ENCODE data around the gene OR6C75. TPM values are rescaled to one million over a fixed set of nuclear protein-coding genes. Genes with fewer than 3 reads are reported as not detected.

OR6C75 gene
- total and polyA plus RNA-seq, 2 of the 4 experiments (the other 2 are of a cell fraction) = not detected

DNA sequence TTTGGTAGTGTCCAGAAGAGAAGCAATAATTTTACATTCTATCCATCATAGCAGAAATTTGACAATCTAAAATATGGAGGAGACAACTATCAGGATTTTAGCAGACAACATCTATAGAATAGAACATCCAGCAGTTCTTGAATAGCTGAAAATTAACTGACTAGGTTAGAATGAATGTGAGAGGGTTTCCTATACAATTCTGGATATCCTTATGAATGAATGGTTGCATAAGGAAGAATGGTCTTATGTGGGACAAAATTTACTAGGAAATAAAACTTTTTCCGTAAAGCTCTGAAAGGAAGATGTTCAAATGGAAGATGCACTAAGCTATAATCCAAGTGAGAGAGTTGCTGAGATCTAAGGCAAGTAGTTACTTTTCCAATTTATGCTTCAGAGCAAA is 32.3 kb upstream of the OR6C75 start, which contains the start of gene OR6C3:
OR6C3 (plus strand) TSS at position 301 of the 400 bp plus-strand sequence. CDS start 955 bp downstream, outside the sequence.
- no peak for DNase-seq
- dilution Hi-C loops (cut with HindIII; ENCODE audit: low sequenced_read_pairs, unreplicated experiment) (no loop called here), intact Hi-C loops (cut with micrococcal nuclease) (no loop called here), in situ Hi-C loops (cut with MboI; ENCODE audit: low sequenced_read_pairs) (no loop called here)
- Histone ChIP-seq H3K4ac (ENCODE audit: low read depth, low read length) (no peak within 1 kb of the TSS), H3K27me3 (ENCODE audit: control insufficient read depth, insufficient read depth, low read length) (no peaks in the 10 kb centered on the region), H3K9me1 (ENCODE audit: insufficient read depth, low read length) (no peaks in the 10 kb centered on the region), H3K9ac (ENCODE audit: low read depth, low read length) (no peak within 1 kb of the TSS), H2BK20ac (ENCODE audit: low read depth, low read length) (no peak within 1 kb of the TSS), H4K5ac (ENCODE audit: low read depth, low read length) (no peak within 1 kb of the TSS), H3K79me1 (ENCODE audit: low read depth in 1 of 2, low read length in 2 of 2) (no peaks in the 10 kb centered on the region), H2BK120ac (ENCODE audit: low read depth, low read length) (no peak within 1 kb of the TSS), H3K14ac (replicated peaks; ENCODE audit: low read depth, low read length) (no peak within 1 kb of the TSS), H2AK9ac (replicated peaks; ENCODE audit: low read depth, low read length, poor library complexity) (no peak within 1 kb of the TSS), H3K4me2 (ENCODE audit: low read depth, low read length) (no peak within 1 kb of the TSS), H2AK5ac (ENCODE audit: low read depth, low read length) (no peak within 1 kb of the TSS), H3K9me3 (ENCODE audit: control insufficient read depth, insufficient read depth, low read length) (no peaks in the 10 kb centered on the region), H4K91ac (ENCODE audit: insufficient read depth, low read depth, low read length) (no peak within 1 kb of the TSS), H3K18ac (ENCODE audit: low read depth, low read length) (no peak within 1 kb of the TSS), H3K23ac (ENCODE audit: low read depth, low read length) (no peak within 1 kb of the TSS), H2BK5ac (ENCODE audit: low read depth, low read length, poor library complexity, severe bottlenecking) (no peak within 1 kb of the TSS), H2BK15ac (ENCODE audit: low read depth, low read length) (no peak within 1 kb of the TSS), H3K56ac (ENCODE audit: extremely low read depth, insufficient read depth, low read length) (no peak within 1 kb of the TSS), H3K27ac (ENCODE audit: insufficient read depth, low read length) (no peak within 1 kb of the TSS), H4K8ac (ENCODE audit: low read depth in 2 of 2, low read length in 2 of 2) (no peak within 1 kb of the TSS), H4K20me1 (ENCODE audit: insufficient read depth, low read length) (no peaks in the 10 kb centered on the region), H2AFZ (replicated peaks; ENCODE audit: low read length, poor library complexity) (no peak within 1 kb of the TSS), H3K36me3 (ENCODE audit: control insufficient read depth, insufficient read depth, low read length) (no peaks in the 10 kb centered on the region), H3K4me3 (ENCODE audit: insufficient read depth, low read depth, low read length) (no peak within 1 kb of the TSS), H3K4me1 (ENCODE audit: control insufficient read depth, insufficient read depth, low read length) (no peaks in the 10 kb centered on the region)
- WGBS, 2 experiments (ENCODE audit: extremely low coverage in 2 of 2, insufficient read length in 1 of 2) = no CpG with 5 or more reads among the region's 1 CpG
- CTCF ChIA-PET = no interaction called here
- ATAC-seq (ENCODE audit: low read depth) = no peak
- POLR2A ChIA-PET (ENCODE audit: unreplicated experiment) = no interaction called here
- BruUV-seq (replicated peaks) = no TSS peak
- TF ChIP-seq RAD21 (IDR thresholded peaks at IDR 0.05; ENCODE audit: low read length) (no peak), SMC3 (IDR thresholded peaks at IDR 0.05; ENCODE audit: low read depth, low read length) (no peak)

Measured in IMR-90 (cell line).